ENCODE measurements around the gene LMF1.

Gene LMF1

GRCh38 chr16:979147-979546 lies 8.4 kb upstream of the LMF1 start:
- no peak overlapping the region for H3K27ac ChIP-seq
- no peak for TF ChIP-seq CTCF (IDR thresholded peaks at IDR 0.05)
- TF ChIP-seq ZFX (IDR thresholded peaks at IDR 0.05; ENCODE audit: borderline replicate concordance) = no peak

- H3K27ac ChIP-seq = no peak overlapping the region
- TF ChIP-seq CTCF (IDR thresholded peaks at IDR 0.05) (no peak), ZFX (IDR thresholded peaks at IDR 0.05; ENCODE audit: borderline replicate concordance) (no peak)
Observed at GRCh38 chr16:978403-978802, 7.6 kb upstream of the LMF1 start.

GRCh38 chr16:977896-978295 lies 7.1 kb upstream of the LMF1 start:
- no peak for TF ChIP-seq ZFX (IDR thresholded peaks at IDR 0.05; ENCODE audit: borderline replicate concordance)
- no peak overlapping the region for H3K27ac ChIP-seq

GRCh38 chr16:977081-977701 lies 6.4 kb upstream of the LMF1 start:
- H3K27ac ChIP-seq = no peak overlapping the region
- no peak for TF ChIP-seq ZFX (IDR thresholded peaks at IDR 0.05; ENCODE audit: borderline replicate concordance)
- TF ChIP-seq CTCF (IDR thresholded peaks at IDR 0.05) = no peak

GRCh38 chr16:976389-976931 lies 5.7 kb upstream of the LMF1 start:
- H3K27ac ChIP-seq = no peak overlapping the region

GRCh38 chr16:975291-975690 lies 4.5 kb upstream of the LMF1 start:
- TF ChIP-seq ZFX (IDR thresholded peaks at IDR 0.05; ENCODE audit: borderline replicate concordance) (no peak), CTCF (IDR thresholded peaks at IDR 0.05) (no peak)
- H3K27ac ChIP-seq = no peak overlapping the region

More at GRCh38 chr16:976389-976931, 5.7 kb upstream of the LMF1 start:
- TF ChIP-seq CTCF (IDR thresholded peaks at IDR 0.05) (no peak), ZFX (IDR thresholded peaks at IDR 0.05; ENCODE audit: borderline replicate concordance) (no peak)

GRCh38 chr16:974611-975261 lies 4.0 kb upstream of the LMF1 start:
- H3K27ac ChIP-seq = no peak overlapping the region
- TF ChIP-seq ZFX (IDR thresholded peaks at IDR 0.05; ENCODE audit: borderline replicate concordance) (no peak), CTCF (IDR thresholded peaks at IDR 0.05) (no peak)
